IPS-18a (cell line): ENCODE data around the gene HK3.

ENCODE experiments used
- H3K27ac ChIP-seq: one replicate; pipeline ENCODE4 v1.5.1; 2013; ENCODE audit warnings: low read length
- H3K27me3 ChIP-seq: one replicate; pipeline ENCODE4 v1.6.1; 2013; ENCODE audit warnings: mild to moderate bottlenecking, low read length; ENCODE audit not compliant: control insufficient read depth, insufficient read depth
- H3K36me3 ChIP-seq: one replicate; pipeline ENCODE4 v1.6.1; 2013; ENCODE audit warnings: low read depth, low read length; ENCODE audit not compliant: control insufficient read depth
- H3K4me1 ChIP-seq: one replicate; pipeline ENCODE4 v1.6.1; 2013; ENCODE audit warnings: low read depth, low read length; ENCODE audit not compliant: control insufficient read depth
- H3K4me3 ChIP-seq: one replicate; pipeline ENCODE4 v1.5.1; 2013; ENCODE audit warnings: low read length
- H3K9ac ChIP-seq: one replicate; pipeline ENCODE4 v1.6.1; 2013; ENCODE audit warnings: mild to moderate bottlenecking, low read length, moderate library complexity
- H3K9me3 ChIP-seq: one replicate; pipeline ENCODE4 v1.6.1; 2013; ENCODE audit warnings: low read depth, low read length; ENCODE audit not compliant: control insufficient read depth

The HK3 gene

GRCh38 chr5:176902102-176902814 is 3.1 kb upstream of the HK3 start:
- H3K27ac ChIP-seq: no peak overlapping the region
- no peak overlapping the region for H3K9ac ChIP-seq
- no peak overlapping the region for H3K4me3 ChIP-seq
- H3K9me3 ChIP-seq: no peaks in the 10 kb centered on the region
- H3K36me3 ChIP-seq: peaks cover 47% of the 10 kb centered on the region
- no peaks in the 10 kb centered on the region for H3K27me3 ChIP-seq
- H3K4me1 ChIP-seq: peaks cover 5% of the 10 kb centered on the region

GRCh38 chr5:176901260-176902101 is 2.3 kb upstream of the HK3 start:
- H3K27me3 ChIP-seq: no peaks in the 10 kb centered on the region
- H3K4me1 ChIP-seq: peaks cover 5% of the 10 kb centered on the region
- peaks cover 40% of the 10 kb centered on the region for H3K36me3 ChIP-seq
- H3K4me3 ChIP-seq: no peak overlapping the region
- no peaks in the 10 kb centered on the region for H3K9me3 ChIP-seq
- no peak overlapping the region for H3K27ac ChIP-seq
- H3K9ac ChIP-seq: no peak overlapping the region

DNA sequence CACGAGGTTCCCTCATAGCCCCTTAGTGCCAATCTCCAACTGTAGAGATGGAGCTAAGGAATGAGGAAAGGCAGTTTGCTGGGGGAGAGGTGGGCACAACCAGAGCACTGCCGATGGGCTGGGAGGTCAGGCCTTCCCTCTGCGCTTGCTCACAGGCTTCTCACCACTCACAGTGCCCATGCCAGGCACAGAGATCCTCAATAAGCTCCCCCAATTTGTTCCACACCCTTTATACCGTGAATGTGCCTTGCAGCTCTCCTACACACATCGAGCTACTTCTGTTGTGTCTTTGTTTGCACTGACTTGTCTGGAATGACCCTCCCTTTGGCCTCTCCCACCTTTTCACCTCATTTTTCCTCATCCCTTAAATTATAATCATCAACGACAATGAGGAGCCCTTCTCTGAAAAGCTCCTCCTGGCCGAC is 1.6 kb upstream of the HK3 start:
- Histone ChIP-seq H3K9me3 (no peaks in the 10 kb centered on the region), H3K27me3 (no peaks in the 10 kb centered on the region), H3K4me1 (peaks cover 5% of the 10 kb centered on the region), H3K36me3 (peaks cover 33% of the 10 kb centered on the region), H3K27ac (no peak overlapping the region), H3K9ac (no peak overlapping the region), H3K4me3 (no peak overlapping the region)

DNA sequence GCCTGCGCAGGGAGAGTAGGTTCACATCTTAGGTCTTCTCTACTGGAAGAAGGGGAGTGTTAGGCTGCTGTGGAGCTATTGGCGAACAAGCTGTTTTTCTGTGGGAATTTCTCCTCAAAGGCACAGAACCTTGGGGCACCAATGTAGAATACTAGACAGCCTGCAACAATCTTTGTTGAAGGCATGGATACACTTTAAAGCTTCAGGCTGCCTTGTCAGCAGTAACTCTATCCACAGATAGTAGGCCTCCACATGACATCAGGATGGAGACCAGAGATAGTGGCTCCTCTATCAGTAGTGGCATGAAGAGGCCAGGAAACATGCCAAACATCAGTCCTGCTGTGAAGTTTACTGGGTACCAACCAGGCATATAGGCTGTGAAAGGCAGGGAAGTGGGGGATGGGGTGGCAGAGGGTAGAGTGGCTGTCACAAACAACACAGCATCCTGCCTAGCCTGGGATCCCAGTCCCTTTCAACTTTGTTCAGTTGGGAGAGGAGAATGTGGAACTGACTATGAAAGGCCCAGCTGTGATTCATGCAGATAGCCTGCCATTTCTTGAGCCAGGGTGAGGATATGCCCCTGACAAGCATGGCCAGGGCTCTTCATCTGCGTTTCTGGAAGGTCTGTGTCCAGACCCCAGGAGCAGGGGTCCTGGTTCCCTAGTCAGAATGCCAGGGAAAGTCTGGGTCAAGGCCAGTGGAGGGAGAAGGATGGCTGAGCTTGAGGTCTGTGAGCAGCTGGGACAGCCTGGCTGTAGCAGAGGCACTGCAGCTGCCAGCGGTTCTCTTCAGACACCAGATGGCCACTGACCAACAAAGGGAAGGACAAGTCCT is 1.0 kb upstream of the HK3 start:
- Histone ChIP-seq H3K27ac (no peak overlapping the region), H3K9me3 (no peaks in the 10 kb centered on the region), H3K27me3 (no peaks in the 10 kb centered on the region), H3K4me1 (peaks cover 5% of the 10 kb centered on the region), H3K36me3 (peaks cover 26% of the 10 kb centered on the region), H3K4me3 (no peak overlapping the region), H3K9ac (no peak overlapping the region)

GRCh38 chr5:176897263-176897662 is 1.9 kb downstream of the HK3 start:
- Histone ChIP-seq H3K4me1 (peaks cover 5% of the 10 kb centered on the region), H3K9ac (no peak overlapping the region), H3K9me3 (no peaks in the 10 kb centered on the region), H3K27me3 (no peaks in the 10 kb centered on the region), H3K36me3 (no peaks in the 10 kb centered on the region), H3K4me3 (no peak overlapping the region), H3K27ac (no peak overlapping the region)

DNA sequence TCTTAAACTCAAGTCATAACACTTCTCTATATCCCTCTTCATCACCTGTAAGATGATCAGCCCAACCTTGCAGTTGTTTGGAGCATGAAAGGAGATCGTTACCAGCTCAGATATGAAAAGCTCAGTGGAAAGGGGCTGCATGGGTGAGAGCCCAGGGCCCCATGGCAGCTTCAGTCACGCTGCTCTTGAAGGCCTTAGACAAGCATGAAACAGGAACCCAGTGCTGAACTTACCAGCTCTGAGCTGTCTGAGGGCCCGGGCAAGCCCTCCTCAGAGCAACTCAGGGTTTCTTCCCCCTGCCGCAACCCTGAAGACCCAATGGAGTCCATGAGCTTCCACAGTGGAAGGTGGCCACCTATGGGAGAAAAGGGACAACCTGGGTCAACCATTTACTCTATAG is 3.3 kb downstream of the HK3 start:
- no peak overlapping the region for H3K9ac ChIP-seq
- no peak overlapping the region for H3K4me3 ChIP-seq
- no peaks in the 10 kb centered on the region for H3K36me3 ChIP-seq
- H3K4me1 ChIP-seq: peaks cover 5% of the 10 kb centered on the region
- no peaks in the 10 kb centered on the region for H3K9me3 ChIP-seq
- H3K27me3 ChIP-seq: no peaks in the 10 kb centered on the region
- no peak overlapping the region for H3K27ac ChIP-seq

GRCh38 chr5:176894298-176894697 is 4.8 kb downstream of the HK3 start:
- Histone ChIP-seq H3K9ac (no peak overlapping the region), H3K4me3 (no peak overlapping the region)

DNA sequence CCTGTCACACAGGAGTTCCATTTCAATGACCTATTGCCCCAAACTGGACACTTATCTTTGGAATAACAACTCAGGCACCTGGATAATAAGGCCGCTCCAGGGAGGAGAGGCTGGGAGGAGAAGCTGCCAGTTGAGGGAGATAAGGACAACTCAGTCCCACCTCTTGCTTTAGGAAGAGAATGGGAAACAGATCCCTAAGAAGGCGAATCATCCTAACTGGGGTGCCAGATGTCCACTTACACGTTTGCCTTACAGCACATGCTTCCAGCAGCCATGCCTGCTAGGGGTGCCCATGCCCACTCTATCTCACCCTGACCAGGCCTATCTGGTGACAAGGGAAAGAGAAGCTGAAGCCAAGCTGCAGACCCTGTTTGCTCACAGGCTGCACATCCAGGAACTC is 6.5 kb downstream of the HK3 start:
- Histone ChIP-seq H3K27me3 (no peaks in the 10 kb centered on the region), H3K9me3 (no peaks in the 10 kb centered on the region), H3K27ac (no peak overlapping the region), H3K4me3 (no peak overlapping the region), H3K36me3 (no peaks in the 10 kb centered on the region), H3K4me1 (no peaks in the 10 kb centered on the region), H3K9ac (no peak overlapping the region)

More at GRCh38 chr5:176894298-176894697, 4.8 kb downstream of the HK3 start:
- peaks cover 3% of the 10 kb centered on the region for H3K4me1 ChIP-seq
- no peaks in the 10 kb centered on the region for H3K27me3 ChIP-seq
- H3K36me3 ChIP-seq: no peaks in the 10 kb centered on the region
- H3K9me3 ChIP-seq: no peaks in the 10 kb centered on the region
- H3K27ac ChIP-seq: no peak overlapping the region

DNA sequence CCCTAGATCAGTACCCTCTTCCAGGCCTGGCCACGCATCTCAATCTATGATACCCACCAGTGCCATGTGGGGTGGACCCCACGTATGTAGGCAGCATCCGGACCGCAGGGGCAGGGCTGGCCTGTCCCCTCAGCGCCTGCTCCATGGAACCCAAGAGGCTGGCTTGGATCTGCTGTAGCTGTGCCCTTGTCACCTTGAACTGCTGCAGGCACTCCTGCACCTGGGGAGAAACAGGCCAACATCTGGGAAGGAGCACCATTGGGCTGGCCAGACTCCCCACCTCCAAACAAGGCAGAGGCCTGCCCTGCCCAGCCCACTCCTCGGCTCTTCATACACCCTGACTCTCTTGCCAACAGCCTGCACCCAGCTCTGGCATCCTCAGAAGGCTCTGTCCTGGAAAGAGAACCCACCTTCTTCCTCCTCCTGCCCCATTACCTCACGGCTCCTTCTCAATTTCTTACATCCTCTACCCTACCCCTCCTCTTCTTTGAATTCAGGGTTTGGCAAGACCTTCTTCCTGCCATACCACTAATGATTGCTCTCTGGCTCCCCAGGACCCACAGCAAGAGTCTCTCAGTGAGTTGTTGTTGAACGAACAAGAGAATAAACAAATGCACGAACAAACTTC is 7.7 kb downstream of the HK3 start:
- no peak overlapping the region for H3K27ac ChIP-seq
- no peaks in the 10 kb centered on the region for H3K27me3 ChIP-seq
- H3K36me3 ChIP-seq: no peaks in the 10 kb centered on the region

DNA sequence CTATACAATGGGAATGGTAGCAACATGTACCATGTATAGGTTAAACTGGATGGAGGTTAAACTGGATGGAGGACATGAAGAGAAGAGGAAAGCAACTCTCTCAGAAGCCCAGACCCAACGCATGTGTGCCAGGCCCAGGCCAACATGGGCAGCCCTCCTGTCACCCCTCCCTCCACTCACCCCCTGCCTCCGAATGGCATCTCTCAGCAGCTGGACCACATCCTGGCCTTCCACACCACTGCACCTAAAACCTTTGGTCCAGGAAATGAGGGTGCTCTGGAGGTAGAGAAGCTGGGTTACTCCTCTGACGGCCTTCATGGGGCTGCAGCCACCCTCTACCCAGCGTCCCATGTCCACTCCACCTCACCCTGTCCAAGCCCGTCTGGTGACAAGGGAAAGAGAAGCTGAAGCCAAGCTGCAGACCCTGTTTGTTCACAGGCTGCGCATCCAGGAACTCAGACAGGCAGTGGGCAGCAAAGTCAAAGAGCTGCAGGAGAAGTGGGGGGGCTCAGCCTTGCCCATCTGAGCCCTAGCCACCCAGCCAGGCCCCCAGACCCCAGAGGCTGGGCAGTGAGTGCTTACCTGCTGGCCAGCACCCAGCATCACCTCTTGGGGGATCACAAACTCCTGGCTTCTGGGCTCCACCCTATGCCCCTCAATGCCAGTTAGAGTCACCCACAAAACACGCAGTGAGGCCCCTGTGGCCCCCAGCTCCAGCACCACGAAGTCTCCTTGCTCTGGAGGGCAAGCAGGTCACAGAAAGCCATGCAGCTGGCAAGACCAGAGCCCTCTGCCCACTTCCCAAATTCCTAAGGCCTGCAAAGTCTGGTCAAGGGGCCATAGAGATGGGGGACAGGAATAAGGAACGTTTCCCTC is 8.5 kb downstream of the HK3 start:
- no peak overlapping the region for H3K9ac ChIP-seq
- H3K4me1 ChIP-seq: no peaks in the 10 kb centered on the region
- no peak overlapping the region for H3K4me3 ChIP-seq
- H3K36me3 ChIP-seq: no peaks in the 10 kb centered on the region
- no peak overlapping the region for H3K27ac ChIP-seq
- H3K27me3 ChIP-seq: no peaks in the 10 kb centered on the region
- H3K9me3 ChIP-seq: no peaks in the 10 kb centered on the region

More for the DNA sequence above, 7.7 kb downstream of the HK3 start:
- H3K9ac ChIP-seq: no peak overlapping the region
- no peak overlapping the region for H3K4me3 ChIP-seq
- no peaks in the 10 kb centered on the region for H3K9me3 ChIP-seq
- no peaks in the 10 kb centered on the region for H3K4me1 ChIP-seq
